NCI-H226 (cell line): Measurements from ENCODE around the gene M6PR.
"Not testable (repeated sequence)": the region's sequence is repeated elsewhere in the genome, so short reads cannot be mapped to it uniquely, and the experiment has no call there.

Source experiments
- DNase-seq: peaks from one replicate; pipeline ENCODE4 v3.0.0-alpha.2; 2015

M6PR gene

DNA sequence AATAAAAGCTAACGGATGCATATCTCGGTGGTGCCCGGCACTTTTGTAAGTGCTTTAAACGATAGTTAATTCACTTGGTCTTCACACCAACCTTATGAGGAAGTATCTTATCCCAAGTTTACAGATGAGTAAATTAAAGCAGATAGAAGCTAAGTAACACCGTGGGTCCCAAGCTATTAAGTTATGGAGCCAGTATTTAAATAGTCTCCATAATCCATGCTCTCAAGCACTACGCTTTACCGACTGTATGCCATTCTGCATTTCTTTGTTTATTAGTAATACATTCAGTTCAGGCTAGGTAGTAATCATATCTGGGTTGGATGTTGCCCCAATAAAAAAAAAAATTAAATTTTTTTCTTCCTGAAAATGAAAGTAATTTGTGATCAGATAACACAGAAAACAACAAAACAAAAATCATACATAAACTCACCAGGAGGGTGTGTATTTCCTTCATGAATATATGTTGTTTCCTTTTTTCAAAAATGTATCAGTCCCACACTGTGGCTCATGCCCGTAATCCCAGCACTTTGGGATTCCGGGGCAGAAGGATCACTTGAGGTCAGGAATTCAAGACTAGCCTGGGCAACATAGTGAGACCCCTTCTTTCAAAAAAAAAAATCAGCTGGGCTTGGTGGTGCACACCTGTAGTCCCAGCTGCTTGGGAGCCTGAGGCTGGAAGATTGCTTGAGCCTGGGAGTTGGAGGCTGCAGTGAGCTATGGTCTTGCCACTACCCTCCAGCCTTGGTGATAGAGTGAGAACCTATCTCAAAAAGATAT, 1.4 kb upstream of the M6PR start:
- no peak for DNase-seq

- DNase-seq = no peak
Measured at GRCh38 chr12:8950221-8950527, 729 bp upstream of the M6PR start.

DNA sequence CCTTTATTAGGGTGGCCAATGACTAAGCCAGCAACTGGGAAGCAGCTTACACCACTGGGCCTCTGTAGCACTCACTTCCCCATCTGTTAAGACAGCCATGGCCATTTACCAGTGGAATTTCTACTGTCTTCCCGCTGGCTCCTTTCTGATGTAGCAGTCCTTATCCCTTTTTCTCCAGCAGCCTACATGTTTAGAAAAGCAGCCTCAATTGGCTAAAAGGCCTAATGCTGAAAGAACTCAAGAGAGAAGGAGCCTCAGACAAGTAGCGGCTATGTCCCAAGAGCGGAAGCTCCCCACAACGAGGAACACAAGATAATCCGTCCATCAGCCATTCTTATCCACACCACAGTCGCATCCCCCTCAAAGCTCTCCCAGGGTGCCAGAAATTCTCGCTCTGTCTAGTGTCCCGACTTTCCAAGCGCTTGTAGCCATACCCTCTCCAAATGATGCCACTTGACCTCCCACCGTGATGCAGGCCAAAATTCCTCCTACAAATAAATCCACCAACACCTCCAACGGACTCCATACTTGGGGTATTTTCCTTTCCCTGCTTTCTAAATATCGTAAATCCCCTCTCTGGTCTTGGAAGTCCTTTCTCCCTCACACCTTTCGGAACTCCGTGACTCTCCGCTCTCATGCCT, 624 bp downstream of the M6PR start:
- peak; percentile 4 for DNase-seq

DNA sequence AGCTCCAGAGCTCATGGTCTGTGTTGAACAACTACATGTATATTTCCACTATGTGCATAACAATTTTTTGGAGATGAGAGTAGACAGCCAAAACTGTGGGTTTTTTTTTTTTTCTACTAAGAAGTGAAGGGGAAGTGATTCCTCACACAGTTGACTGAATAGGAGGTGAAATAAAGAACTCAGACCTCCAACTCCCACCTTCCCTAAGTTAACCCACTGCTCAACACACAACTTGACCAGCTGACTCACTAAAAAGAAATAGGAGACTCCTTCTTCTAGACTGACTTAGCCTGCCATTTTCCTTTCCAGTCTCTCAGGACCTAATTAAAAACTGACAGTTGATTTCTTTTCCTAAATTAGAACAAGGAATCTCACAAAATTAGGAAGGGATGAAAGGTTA, 1.7 kb downstream of the M6PR start:
- DNase-seq = no peak

DNA sequence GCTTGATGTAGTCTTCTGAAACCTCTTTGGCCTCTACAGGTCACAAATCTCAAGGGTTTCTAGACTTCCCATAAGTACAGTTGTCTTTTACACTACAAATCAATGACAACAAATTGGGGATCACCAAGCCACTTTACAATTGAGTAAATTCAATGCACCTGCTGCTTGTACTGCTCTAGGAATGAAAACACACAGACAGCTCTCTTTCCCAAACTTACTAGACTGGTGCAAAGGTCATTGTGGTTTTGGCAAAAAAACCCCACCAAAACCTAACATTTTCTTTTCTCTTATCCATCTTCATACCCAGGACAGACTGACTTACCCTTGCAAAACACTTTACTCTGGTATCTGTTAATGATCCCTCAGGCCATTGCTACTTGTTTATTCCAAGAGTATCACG, 2.7 kb downstream of the M6PR start:
- DNase-seq = no peak

DNA sequence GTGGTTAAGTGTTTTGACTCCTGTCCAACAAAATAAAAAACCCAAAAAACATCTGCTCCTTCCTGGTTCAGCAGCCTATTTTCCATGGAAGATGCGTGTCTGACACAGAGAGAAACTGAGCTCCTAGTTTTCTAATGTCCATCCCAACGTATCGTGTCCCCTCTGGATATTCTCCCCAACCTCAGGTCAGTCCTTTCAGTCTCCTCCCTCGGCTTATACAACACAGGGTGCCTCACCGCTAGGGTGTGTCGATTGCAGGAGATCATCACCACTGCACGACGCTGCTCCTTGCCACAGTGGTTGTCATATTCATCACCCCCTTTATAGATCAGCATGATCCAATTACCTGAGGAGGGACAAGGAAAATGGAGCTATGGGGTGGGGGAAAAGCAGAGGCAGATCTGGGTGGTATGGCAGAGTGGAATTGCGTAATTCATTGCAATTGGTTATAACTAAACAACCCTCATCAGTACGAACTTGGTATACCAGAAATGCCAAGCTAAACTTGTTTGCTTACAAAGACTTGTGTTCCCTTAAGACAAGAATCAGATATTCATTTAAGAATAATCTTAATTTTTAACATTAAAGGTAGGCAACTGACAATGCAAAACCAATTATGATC, 5.8 kb downstream of the M6PR start:
- DNase-seq = no peak

DNA sequence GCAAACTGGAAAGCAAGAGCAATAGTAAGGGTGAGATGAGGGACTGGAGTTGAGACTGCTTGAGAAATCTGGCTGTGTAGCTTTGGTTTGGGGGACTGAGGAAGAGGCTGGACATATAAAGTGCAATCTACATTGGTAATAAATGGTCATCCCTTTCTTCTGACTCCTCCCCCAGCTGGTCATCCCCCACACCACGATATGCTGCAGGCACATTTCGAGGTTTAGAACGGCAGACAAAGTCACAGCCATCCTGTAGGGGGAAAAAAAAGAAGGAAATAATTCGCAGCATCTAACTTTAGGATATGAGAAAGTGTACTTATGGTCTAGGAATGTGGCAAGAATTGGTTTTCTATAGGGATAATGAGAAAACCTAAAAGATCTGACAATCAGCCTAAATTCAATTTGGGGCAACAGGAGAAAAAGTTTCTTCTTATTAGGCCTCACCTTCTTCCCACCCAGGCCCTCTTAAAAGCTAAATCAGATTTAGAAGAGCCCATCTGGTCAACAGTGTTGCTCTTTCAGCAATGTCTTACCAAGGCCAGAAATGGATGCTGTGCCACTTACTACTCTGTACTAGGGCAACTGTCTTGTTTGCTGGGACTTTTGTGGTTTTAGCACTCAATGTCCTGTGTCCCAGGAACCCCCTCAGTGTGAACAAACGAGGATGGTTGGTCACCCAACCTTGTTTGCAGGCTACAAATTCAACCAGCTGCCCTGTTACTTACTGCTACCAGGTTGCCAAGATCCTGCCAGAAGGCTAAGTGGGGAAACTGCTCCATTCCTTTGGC, 7.6 kb downstream of the M6PR start:
- DNase-seq = no peak

DNA sequence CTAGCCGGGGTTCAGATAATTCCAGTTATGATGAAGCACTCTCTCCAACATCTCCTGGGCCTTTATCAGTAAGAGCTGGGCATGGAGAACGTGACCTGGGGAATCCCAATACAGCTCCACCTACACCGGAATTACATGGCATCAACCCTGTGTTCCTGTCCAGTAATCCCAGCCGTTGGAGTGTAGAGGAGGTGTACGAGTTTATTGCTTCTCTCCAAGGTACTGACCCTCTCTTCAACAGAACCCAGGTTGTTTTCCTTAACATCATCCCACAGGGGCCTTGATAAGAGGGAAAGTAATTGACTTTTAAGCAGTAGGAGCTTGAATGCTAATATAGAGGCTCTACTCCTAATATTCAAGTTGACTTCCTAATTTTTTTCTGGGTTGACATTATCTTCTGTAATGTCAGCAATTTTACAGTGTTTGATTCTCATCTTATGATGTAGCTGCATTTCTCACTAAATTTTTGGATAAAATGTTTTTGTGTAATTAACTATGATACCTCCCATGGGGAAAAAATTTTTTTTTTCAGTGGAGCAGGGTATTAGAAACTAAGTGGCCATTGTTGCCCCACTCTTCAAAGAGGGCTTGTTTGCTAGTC, 11.5 kb downstream of the M6PR start:
- not testable (repeated sequence) for DNase-seq

GRCh38 chr12:8936735-8937134, 12.7 kb downstream of the M6PR start:
- DNase-seq = no peak

- not testable (repeated sequence) for DNase-seq
Measured at GRCh38 chr12:8934080-8934479, 15.4 kb downstream of the M6PR start.

- DNase-seq = not testable (repeated sequence)
Measured at GRCh38 chr12:8932464-8932863, 17.0 kb downstream of the M6PR start.

- not testable (repeated sequence) for DNase-seq
Measured at GRCh38 chr12:8930655-8931323, 18.7 kb downstream of the M6PR start.

DNA sequence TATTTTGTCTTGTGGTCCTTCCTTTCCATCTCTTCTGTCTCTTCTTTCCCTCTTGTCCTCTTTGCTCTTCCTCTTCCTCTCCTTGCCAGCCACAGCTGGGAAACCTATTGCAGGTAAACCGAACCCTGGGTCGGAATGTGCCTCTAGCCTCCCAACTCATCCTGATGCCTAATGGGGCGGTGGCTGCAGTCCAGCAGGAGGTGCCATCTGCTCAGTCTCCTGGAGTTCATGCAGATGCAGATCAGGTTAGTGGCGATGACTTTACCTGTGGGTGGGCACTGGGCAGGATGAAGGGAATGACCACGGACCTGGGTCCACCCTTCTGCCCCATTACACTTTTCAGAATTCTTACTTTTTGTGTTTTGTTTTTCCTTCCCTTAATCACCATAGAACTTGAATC, 26.9 kb downstream of the M6PR start:
- no peak for DNase-seq

- not testable (repeated sequence) for DNase-seq
Measured at GRCh38 chr12:8919643-8920042, 29.8 kb downstream of the M6PR start.

- no peak for DNase-seq
Measured at GRCh38 chr12:8917751-8918150, 31.7 kb downstream of the M6PR start.

DNA sequence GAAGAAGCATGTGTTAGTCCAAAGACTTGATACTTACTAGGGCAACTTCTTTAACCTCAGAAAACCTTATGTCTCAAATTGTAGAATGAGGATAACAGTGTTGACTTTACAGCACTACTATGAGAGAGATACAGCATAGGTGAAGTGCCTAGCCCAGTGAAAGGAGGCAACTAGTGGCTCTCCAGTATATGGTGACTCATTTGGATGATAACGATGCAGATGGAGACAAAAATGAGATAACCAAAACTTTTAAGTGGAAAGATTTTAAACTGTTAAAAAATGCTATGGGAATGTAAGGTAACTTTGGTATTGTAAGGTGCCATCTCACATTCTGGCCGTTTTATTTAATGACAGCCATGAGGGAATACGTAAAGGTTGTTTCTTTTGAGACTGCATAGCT, 32.4 kb downstream of the M6PR start:
- DNase-seq = no peak

DNA sequence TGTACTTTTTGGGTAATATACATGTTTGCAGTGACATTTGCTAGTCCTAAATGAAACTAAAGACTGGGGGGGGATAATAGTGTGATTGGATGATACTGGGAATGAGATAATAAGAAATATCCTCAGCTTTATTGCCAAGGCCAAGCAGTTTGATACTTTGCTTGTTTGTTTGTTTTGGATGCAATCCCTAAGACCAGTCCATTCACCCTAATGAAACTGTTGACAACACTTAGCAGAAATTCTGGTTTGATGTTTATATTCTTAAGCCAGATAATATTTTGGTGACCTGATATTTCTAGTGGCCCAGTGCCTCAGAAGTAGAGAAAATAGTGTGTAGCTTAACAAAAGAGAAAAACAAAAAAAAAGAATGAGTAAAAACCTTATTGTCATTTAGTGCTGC, 33.3 kb downstream of the M6PR start:
- no peak for DNase-seq

DNA sequence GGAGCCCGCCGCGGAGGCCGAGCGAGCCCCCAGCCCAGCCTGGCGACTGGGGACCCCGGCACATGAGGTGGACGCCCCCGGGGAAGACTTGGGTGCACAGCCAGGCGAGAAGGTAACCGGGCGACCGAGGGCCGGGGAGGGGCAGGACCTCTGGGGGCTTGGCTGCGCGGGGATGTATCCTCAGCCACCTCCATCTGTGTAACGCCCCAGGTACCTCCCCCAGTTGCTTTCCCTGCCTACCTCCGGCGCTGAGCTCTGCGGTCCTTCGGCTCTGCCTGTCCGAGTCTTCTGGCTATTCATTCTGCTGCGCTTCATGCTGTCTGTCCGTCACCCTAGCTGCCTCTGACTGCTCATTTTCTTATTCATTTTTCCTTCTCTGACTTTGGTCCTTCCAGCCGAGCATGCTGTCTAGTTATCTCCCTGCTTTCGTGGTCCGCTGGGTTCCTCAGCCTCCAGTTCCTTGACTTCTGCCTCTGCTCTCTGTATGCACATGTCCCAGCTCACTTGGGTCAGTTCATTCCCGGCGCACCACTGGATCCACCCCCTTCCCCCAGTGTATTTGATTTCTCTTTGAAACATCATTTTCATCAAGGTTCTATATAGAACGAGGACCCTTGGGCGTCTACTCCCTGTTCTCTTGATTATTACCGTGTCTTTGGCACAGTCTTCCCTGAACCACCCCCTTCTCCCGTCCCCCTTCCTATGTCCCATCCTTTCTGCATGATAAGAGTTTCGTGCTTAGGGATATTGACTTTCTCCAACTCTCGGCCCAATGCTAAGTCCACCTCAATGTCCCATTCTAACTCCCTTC, 34.5 kb downstream of the M6PR start:
- peak; percentile 68 for DNase-seq

DNA sequence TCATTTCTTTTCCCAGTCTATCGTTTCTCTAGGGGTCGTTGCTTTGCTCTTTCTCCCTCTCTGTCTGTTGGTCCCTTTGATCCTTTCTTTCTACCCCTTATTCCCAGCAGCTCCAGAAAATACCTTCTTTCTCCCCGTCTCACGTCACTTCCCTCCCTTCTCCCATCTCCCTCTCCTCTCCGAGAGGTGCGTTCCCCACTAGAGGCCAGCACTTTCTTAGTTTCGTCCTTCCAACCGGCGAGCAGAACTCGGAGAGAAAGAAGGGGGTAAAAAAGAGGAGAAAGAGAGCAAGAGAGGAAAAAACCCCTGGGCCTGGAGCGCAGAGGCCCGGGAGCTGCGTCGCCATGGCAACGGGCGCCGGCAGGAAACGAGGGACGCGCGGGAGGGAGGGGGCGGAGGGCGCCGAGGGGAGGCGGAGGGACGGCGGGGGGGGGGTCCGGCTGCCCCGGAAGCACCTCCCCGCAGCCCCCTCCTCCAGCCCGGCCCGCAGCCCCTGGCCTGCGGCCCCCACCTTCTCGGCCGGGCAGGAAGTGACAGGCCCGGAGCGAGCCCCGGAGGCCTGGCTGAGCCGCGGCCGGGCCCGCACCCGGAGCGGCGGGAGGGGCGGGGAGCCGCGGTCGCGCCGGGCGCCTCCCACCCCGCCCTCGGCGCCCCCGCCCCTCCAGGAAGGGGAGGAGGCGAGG, 35.3 kb downstream of the M6PR start, which contains the start of gene PHC1:
Gene PHC1 (plus strand): TSS at position 477 of the 683 bp plus-strand sequence. CDS start 3,169 bp downstream, outside the sequence.
- peak; percentile 49 for DNase-seq

GRCh38 chr12:8913702-8914032, 35.8 kb downstream of the M6PR start:
- no peak for DNase-seq

GRCh38 chr12:8912914-8913313, 36.5 kb downstream of the M6PR start:
- no peak for DNase-seq
